K562 (cell line): ENCODE results near the gene BGLAP. TPM values are rescaled to one million over a fixed set of nuclear protein-coding genes. Genes with fewer than 3 reads are reported as not detected.
A peak's percentile ranks its signal among the peaks of the same experiment; 100 is the strongest.

ENCODE experiments used
- BCOR ChIP-seq: fragments of 450-650 bp; IDR thresholded peaks from 2 replicates; pipeline ENCODE4 v1.6.1; 2016
- CHD2 ChIP-seq: IDR thresholded peaks from 2 replicates; pipeline ENCODE4 v1.6.1; 2011; ENCODE audit warnings: low read depth, low read length
- CXXC5 ChIP-seq: fragments of 250-450 bp; sonication (Bioruptor Pico); IDR thresholded peaks from 2 replicates; pipeline ENCODE4 v1.8.0; 2022; ENCODE audit warnings: inconsistent platforms, mild to moderate bottlenecking, moderate library complexity
- EP400 ChIP-seq: fragments of 450-650 bp; IDR thresholded peaks from 2 replicates; pipeline ENCODE4 v1.6.1; 2017; ENCODE audit warnings: antibody characterized with exemption, mild to moderate bottlenecking, moderate library complexity
- ETV5 ChIP-seq: sonication (generic); formaldehyde crosslinking; IDR thresholded peaks from 2 replicates; pipeline ENCODE4 v1.4.0; 2020; ENCODE audit warnings: low read depth, mild to moderate bottlenecking, missing genetic modification reagents
- HDAC1 ChIP-seq, 2 experiments: fragments of 450-650 bp; IDR thresholded peaks; 2 replicates each; pipeline ENCODE4 v1.6.1; 2016 to 2017; ENCODE audit warnings: inconsistent platforms in 1 of 2, mild to moderate bottlenecking in 1 of 2, moderate library complexity in 1 of 2
- MAX ChIP-seq: sonication (generic); formaldehyde crosslinking; IDR thresholded peaks from 2 replicates; pipeline ENCODE4 v1.9.0; 2022; ENCODE audit warnings: mild to moderate bottlenecking, missing genetic modification reagents
- NR2C1 ChIP-seq, 2 experiments: fragments of 450-650 bp; IDR thresholded peaks; 2 replicates each; pipeline ENCODE4 v1.6.1; 2017; ENCODE audit warnings: mild to moderate bottlenecking in 2 of 2, antibody characterized with exemption in 1 of 2, inconsistent platforms in 1 of 2, missing compliant biosample characterization in 1 of 2, missing genetic modification characterization in 1 of 2
- PHF20 ChIP-seq: fragments of 450-650 bp; IDR thresholded peaks from 2 replicates; pipeline ENCODE4 v1.6.1; 2018; ENCODE audit not compliant: partially characterized antibody
- ZFX ChIP-seq: sonication (generic); formaldehyde crosslinking; IDR thresholded peaks from 2 replicates; pipeline ENCODE4 v1.8.0; 2022; ENCODE audit warnings: mild to moderate bottlenecking, missing genetic modification reagents, moderate library complexity
- ZNF121 ChIP-seq: sonication (generic); formaldehyde crosslinking; conservative IDR thresholded peaks from 2 replicates; pipeline ENCODE4 v1.8.0; 2022; ENCODE audit warnings: missing genetic modification reagents
- ZNF384 ChIP-seq: IDR thresholded peaks from 2 replicates; pipeline ENCODE4 v1.6.1; 2012; ENCODE audit warnings: low read depth, low read length, improper control_type of control experiment
- ZNF445 ChIP-seq: fragments of 250-450 bp; sonication (Bioruptor Pico); IDR thresholded peaks from 2 replicates; pipeline ENCODE4 v1.4.0; 2020; ENCODE audit warnings: low read depth, mild to moderate bottlenecking, moderate library complexity
- polyA plus RNA-seq, 8 experiments: library from polyadenylated mRNA; depleted of rRNA in 4 of 8; stranded (reverse) in 5 of 8; unstranded in 3 of 8; fragments of >200 nt; fragmentation: Nextera tagmentation in 2 of 8; fragmentation: Illumina TruSeq in 1 of 8; extraction: Ambion mirVana in 2 of 8; extraction: Trizol in 1 of 8; gene quantifications; 2 replicates each; pipeline versions ENCODE4 v1.2.1 to v1.2.3, GENCODE V29; 2011 to 2014; ENCODE audit warnings: inconsistent platforms in 1 of 8, missing spikeins in 1 of 8
- total RNA-seq, 7 experiments: library from RNA; depleted of rRNA in 6 of 7; stranded (reverse); fragments of >200 nt in 6 of 7; fragmentation: Illumina TruSeq in 2 of 7; extraction: Trizol in 2 of 7; gene quantifications; 2 replicates each; pipeline versions ENCODE4 v1.2.1 to v1.2.3, GENCODE V29; 2011 to 2021; ENCODE audit warnings: low replicate concordance in 1 of 7
- TF ChIP-seq, protein P1 (sequence below): fragments of 250-450 bp; sonication (Bioruptor Pico); IDR thresholded peaks from 2 replicates; pipeline ENCODE4 v1.9.0; 2021; ENCODE audit warnings: mild to moderate bottlenecking, inconsistent platforms
- TF ChIP-seq, protein P2 (sequence below): sonication (generic); formaldehyde crosslinking; IDR thresholded peaks from 2 replicates; pipeline ENCODE4 v1.5.0; 2020; ENCODE audit warnings: missing genetic modification reagents

The BGLAP gene
- total and polyA plus RNA-seq, 9 of the 15 experiments (the other 6 are each of a cell fraction or from before 2014, with no cell fraction given) = 0.15 to 1.4 (median 0.28) TPM; not detected in 3

GRCh38 chr1:156193488-156194299, 48.3 kb upstream of the BGLAP start, which contains the start of gene SLC25A44 (continued):
- TF ChIP-seq, protein P1, sequence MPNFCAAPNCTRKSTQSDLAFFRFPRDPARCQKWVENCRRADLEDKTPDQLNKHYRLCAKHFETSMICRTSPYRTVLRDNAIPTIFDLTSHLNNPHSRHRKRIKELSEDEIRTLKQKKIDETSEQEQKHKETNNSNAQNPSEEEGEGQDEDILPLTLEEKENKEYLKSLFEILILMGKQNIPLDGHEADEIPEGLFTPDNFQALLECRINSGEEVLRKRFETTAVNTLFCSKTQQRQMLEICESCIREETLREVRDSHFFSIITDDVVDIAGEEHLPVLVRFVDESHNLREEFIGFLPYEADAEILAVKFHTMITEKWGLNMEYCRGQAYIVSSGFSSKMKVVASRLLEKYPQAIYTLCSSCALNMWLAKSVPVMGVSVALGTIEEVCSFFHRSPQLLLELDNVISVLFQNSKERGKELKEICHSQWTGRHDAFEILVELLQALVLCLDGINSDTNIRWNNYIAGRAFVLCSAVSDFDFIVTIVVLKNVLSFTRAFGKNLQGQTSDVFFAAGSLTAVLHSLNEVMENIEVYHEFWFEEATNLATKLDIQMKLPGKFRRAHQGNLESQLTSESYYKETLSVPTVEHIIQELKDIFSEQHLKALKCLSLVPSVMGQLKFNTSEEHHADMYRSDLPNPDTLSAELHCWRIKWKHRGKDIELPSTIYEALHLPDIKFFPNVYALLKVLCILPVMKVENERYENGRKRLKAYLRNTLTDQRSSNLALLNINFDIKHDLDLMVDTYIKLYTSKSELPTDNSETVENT (CRISPR knock-in tag) = 0 out of 2 replicates have a peak, but pooled peaks have one; percentile 20
- TF ChIP-seq CXXC5 (CRISPR knock-in tag) (peak; percentile 84), ZNF121 (CRISPR knock-in tag) (no peak), EP400 (peak; percentile 85), CHD2 (no peak; the same call in 1 of the 2 replicates), ETV5 (CRISPR knock-in tag) (peak; percentile 69; the same call in 1 of the 2 replicates), ZFX (CRISPR knock-in tag) (peak; percentile 75), BCOR (peak; percentile 49; the same call in 1 of the 2 replicates), PHF20 (peak; percentile 83), ZNF445 (CRISPR knock-in tag) (no peak), HDAC1 (IDR thresholded peaks at IDR 0.05) (peak in 1 of 2 experiments; percentile 92; a peak in 2 of 4 replicates), NR2C1 (IDR thresholded peaks at IDR 0.05) (peak; percentile 89), NR2C1 (tag; IDR thresholded peaks at IDR 0.05) (peak; percentile 92), ZNF384 (peak; percentile 19; the same call in 1 of the 2 replicates), MAX (CRISPR knock-in tag) (no peak)
- TF ChIP-seq, protein P2, sequence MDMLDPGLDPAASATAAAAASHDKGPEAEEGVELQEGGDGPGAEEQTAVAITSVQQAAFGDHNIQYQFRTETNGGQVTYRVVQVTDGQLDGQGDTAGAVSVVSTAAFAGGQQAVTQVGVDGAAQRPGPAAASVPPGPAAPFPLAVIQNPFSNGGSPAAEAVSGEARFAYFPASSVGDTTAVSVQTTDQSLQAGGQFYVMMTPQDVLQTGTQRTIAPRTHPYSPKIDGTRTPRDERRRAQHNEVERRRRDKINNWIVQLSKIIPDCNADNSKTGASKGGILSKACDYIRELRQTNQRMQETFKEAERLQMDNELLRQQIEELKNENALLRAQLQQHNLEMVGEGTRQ (CRISPR knock-in tag) = peak; percentile 5; the same call in 1 of the 2 replicates
